HG03354 (cell line): ENCODE results near the gene MAD1L1.

Source experiments
- ATAC-seq: cut with Tn5 transposase; IDR thresholded peaks from one replicate; pipeline ENCODE4 v1.9.1; 2021; ENCODE audit warnings: mild to moderate bottlenecking; ENCODE audit not compliant: unreplicated experiment, poor library complexity, severe bottlenecking

MAD1L1 gene

DNA sequence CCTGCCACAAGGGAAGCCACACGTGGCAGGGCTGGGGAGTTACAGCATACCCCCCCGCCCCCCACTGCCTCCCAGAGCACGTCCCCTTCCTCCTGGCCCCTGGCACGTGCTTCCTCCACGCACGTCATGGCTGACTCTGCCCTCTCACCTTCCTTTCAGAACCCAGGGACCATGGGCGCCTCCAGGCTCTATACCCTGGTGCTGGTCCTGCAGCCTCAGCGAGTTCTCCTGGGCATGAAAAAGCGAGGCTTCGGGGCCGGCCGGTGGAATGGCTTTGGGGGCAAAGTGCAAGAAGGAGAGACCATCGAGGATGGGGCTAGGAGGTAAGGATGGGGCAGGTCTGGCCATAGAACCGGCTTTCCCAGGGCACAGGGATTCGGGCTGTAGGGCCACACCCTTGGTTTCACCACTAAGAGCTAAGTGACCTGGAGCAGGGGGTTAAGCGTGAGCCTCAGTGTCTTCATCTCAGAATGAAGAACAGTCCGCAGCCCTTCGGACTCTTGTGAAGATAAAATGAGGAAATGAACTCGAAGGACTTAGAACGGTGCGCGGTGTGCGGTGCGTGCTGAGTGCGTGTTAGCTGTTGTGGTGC lies 11.8 kb upstream of the MAD1L1 start:
- no peak for ATAC-seq

DNA sequence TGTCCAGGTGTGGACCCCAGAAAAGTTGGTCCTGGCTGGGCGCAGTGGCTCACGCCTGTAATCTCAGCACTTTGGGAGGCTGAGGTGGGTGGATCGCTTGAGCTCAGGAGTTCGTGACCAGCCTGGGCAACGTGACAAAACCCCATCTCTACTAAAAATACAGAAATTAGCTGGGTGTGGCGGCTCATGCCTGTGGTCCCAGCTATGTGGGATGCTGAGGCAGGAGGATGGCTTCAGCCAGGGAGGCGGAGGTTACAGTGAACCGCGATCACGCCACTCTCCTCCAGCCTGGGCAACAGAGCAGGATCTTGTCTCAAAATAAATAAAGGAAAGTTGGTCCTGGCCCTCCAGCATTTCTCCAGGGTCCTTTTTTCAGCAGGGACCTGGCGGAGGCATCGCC lies 10.7 kb upstream of the MAD1L1 start:
- ATAC-seq: no peak

DNA sequence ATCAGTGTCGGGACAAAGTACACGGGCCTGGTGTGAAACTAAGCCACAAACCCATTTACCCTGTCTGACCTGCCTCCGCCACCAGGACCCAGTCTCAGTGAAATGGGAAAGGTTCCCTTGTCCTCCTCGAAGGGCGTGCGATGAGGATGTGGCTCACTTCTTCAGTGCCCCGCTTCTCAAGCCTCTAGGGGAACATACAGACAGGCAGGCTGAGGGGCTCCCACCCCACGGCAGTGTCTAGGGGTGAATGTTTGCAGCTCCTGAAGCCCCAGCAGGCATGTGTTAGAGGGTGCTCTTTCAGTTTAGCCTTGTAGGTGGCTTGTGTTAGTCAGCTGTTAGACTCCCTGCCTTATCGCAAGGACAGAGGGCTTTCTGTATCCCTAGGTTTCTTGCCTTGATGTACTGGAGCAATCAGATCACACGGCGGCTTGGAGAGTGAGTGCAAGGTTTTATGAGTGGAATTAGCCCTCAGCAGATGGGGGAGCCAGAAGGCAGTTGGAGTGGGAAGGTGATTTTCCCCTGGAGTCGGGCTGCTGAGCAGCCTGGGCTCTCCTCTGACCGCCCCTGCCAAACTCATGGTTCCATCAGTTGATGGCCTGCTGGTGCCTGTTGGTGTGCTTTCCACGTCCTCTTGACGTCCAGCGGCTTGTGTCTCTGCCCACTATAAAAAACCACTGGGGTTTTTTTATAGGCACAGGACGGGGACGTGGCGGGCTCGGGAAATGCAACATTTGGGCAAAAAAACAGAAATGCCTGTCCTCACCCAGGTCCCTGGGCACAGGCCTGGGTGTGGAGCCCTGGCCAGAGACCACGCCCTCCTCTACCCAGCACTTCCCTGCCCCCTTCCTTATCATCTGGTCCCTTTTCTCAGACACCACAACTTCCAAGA lies 10.0 kb upstream of the MAD1L1 start:
- ATAC-seq: no peak

DNA sequence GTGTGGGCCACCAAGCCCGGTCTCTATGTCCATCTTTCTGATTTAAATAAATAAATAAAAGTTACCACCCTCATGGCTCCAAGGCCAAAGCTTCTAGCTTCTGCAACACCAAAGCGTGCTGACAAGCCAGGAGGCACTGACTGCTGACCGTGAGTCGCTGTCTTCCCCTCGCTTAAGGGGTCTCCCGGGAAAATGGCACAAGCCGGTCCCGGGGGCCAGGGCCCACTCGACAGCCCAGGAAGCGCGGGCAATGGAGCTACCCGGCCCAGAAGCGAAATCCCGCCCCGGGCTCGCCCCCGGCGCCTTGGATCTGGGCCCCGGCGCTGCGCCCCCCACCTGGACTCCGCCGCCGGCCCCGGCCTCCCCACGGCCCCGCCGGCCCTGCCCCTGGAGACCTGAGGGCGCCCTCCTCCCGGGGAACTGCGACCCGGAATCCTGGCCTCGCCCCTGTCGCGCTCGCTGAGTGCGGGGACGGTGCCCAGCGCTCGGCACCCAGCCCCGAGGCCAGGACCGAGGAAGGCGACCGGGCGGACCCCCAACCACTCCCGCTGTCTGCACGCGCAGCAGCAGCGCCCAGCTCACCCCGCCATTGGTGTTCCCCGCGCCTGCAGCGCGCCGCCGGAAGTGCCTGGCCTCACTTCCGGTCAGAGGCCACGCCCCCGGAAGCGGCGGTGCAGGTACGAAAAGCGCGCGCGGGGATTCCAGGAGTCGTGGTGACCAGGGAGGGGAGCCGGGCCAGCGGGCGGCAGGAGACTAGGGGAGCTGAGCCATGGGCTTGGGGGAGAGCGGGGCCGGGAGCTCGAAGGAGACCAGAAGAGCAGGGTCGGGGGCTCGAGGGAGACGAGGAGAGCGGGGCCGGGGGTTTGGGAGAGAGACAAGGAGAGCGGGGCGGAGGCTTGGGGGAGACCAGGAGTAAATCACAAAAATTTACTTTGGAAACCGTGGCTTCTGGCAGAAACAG lies 9.1 kb upstream of the MAD1L1 start, which contains the start of the genes MRM2 and NUDT1:
TSS of gene MRM2 (minus strand) at position 626 of the 961 bp plus-strand sequence. CDS start at position 590, 36 bp downstream.
TSS of gene NUDT1 (plus strand) at position 647 of the 961 bp plus-strand sequence. CDS start 2,349 bp downstream, outside the sequence.
- ATAC-seq: peak; percentile 73

DNA sequence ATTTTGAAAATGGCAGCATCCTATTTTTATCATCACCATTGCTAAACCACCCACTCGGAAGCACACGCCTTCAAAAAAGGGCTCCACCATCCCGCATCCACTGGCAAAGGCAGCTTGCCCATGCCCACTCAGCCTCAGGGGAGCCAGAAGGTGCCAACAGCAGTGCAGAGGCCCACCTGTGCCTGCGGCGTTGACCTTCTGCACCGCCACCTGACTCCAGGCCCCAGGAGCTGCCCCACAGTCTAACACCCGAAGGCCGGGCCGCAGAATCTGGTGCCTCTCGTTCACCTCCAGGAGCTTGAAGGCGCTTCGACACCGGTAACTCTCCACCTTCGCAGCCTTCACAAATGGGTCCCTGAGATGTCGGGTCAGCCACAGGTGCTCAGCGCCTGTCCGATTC lies 6.5 kb upstream of the MAD1L1 start:
- no peak for ATAC-seq

DNA sequence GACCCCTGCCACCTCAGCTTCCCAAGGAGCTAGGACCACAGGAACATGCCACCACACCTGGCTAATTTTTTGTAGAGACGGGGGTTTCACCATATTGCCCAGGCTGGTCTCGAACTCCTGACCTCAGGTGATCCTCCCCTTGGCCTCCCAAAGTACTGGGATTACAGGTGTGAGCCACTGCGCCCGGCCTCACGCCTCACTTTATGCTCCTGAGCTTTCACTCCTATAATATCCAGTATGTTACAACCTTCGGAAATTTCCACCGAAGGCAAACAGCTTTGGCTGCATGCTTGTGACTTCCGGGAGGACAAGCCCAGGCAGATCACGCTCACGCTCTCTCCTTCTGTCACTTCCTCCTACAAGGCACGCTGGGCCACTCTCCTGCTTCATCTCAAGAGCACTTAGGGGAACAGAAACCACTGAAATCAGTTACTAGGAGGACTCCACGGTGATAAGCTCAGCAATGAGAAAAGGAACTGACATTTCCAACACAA lies 4.4 kb upstream of the MAD1L1 start:
- ATAC-seq: peak; percentile 61

DNA sequence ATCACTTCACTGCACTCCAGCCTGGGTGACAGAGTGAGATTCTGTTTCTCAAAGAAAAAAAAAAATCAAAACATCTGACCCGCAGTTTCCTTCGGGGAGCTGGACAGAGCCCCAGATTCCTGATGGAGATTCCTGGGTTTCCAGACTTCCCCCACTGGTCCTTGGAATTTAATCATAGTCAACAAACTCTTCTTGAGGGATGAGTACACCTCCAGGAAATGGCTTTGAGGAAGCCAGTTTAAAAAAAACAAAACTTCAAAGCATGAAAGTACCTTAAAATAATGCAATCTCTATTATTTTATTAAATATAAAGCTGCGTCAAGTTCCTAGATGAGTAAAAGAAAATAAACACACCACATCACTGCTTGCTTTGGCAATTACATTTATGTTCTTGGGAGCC lies 1.2 kb upstream of the MAD1L1 start:
- no peak for ATAC-seq

DNA sequence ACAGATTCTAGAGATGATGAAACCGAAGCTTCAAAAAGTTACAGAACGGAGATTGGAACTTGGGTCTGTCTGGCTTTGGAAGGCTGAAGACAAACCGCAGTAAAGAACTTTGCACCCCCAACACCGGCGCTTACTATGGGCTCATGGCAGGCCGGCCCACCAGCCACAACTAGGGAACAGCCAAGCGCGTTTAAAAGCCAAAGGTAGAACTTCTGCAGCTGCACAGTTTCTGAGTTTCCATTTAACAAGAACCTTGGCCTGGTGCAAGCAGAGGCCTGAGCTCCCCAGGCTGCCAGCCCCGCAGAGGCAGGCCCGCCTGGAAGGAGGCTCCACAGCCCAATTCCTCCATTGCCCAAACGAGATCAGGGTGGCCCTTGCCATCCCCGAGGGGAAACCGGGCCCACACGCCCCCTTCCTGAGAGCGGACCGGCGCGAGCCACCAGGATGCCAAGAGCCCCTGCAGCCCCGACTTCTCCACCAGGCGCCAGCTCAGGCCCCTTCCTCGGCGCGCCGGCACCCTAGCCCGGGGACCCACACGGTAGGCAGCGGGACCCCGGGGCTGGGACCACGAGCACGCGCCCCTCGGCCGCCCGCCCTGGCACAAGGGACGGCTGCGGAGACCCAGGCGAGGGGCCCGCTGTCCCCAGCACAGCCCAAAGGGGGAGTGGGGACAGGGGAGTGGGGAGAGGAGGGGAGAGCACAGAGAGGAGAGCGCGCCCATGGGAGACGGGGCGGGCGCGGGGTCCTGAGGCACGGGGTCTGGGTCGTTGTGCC lies 566 bp downstream of the MAD1L1 start:
- ATAC-seq: peak; percentile 33

DNA sequence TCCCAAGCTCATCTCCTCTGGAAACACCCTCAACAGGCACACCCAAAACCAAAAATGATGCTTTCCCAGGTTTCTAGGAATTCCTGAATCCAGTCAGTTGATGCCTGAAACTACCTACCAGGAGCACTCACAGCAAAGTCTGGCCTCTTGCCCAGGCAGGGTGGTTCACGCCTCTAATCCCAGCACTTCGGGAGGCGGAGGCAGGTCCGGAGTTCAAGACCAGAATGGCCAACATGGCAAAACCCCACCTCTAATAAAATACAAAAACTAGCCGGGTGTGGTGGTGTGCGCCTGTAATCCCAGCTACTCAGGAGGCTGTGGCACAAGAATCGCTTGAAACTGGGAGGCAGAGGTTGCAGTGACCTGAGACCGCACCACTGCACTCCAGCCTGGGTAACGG lies 1.9 kb downstream of the MAD1L1 start:
- ATAC-seq: no peak

DNA sequence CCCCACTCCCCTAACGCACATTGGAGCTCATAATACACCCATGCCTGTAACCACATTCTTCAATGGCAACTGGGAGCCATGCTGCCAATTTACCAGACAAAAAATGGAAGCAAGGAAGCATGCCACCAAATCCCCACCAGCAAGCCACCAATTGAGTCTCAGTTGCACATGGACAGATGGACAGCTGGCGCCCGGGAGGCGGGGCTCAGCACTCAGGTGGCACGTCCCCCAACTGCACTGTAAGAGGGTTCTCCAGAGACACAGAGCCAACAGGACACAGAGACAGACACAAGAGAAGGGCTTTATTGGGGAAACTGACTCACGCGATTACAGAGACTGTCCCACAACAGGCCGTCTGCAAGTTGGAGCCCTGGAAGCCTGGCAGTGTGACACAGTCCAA lies 2.5 kb downstream of the MAD1L1 start:
- no peak for ATAC-seq

DNA sequence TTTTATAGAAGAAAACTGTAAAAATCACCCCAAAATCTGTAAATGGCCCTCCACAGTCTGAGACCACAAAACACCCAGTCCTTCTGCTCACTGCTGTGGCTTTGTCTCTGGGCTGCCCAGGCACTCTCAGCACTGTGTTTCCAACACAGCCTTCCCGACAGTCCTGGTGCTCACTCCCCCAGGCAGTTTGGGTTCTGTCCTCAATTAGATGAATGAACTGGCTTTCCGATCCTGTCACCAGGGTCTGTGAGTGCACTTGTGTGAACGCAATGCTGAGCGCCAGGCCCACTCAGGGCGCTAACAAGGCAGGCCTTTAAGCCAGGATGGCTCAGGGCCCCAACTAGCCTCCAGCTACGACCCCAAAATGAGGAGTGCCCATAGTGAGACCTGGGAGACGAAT lies 3.3 kb downstream of the MAD1L1 start:
- ATAC-seq: no peak

DNA sequence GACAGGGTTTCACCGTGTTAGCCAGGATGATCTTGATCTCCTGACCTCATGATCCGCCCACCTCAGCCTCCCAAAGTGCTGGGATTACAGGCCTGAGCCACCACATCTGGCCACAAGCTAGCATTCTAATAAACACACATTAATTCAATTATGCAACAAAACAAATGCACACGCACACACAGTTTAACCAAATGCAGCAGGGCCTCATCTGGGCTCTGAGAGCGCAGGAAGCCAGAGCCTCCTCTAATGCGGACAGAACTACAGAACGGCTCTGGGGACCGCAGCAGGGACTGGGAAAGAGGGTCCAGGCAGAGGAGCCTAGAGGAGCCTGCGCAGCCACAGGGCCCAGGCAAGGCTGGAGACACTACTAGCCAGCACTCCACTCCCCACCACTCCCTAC lies 3.8 kb downstream of the MAD1L1 start:
- ATAC-seq: no peak

DNA sequence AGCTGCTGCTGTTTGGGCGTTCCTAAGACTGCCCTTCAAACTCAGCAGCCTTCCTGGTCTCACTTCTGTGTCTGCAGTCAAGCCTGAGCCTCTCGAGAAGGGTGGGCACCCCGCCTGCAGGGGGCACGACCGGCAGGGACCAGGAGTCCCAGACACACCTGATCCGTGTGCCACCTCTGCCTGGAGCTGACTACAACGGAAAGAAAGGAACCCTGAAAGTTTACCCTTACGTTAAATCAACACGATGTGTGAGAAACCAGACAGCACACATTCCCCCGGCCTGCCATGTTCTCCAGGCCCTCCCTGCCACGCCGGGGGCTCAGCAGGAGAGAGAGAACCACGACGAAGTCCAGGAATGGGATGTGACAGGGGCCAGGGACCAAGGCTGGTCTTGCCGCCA lies 5.0 kb downstream of the MAD1L1 start:
- ATAC-seq: no peak

DNA sequence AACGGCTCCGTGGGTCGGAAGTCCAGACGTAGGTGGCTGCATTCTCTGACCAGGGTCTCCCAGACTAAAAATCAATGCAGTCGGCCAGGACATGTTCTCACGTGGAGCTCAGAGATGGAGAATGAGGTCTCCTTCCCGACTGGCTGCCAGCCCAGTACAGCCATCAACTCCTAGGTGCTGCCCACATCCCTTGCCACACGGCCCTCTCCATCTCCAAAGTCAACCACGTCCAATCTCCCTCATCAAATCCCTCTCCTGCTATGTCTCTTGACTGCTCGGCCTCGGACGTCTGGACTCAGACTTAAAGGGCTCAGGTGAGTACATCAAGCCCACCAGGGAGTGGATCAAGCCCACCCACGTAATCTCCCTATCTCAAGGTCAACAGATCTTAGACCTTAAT lies 6.9 kb downstream of the MAD1L1 start:
- no peak for ATAC-seq

DNA sequence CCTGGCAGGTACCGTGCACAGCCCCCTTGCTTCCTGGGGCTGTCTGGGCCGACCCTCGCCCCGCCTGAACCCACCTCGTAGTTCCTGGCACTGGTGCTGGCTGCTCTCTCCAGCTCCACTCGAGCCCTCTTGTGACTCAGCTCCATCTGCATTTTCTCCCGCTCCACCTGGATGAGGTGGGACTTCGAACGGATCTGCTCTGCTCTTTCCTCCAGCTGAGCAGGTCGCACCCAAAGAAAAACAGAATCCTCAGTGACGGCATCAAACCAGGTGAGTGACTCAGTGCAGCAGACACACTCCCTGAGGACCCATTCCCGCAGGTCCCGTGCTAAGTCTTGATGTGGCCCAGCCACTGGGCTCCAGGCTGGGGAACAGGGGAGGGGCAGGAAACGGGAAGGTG lies 7.4 kb downstream of the MAD1L1 start:
- ATAC-seq: no peak

DNA sequence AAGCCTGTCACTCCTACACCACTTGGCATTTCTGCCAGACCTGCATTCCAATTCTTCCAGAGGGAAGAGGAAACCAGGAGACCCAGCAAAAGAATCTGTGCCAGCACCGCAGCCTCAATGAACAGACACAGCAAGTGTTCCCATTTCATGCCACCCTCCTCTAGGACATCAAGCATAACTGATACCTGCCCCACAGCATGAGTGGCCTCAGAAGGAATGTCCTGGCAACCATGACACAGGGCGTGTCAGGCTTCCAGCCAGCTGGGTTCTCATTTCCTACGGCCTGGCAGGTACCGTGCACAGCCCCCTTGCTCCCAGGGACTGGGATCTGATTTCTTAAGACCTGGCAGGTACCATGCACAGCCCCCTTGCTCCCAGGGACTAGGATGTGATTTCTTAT lies 7.8 kb downstream of the MAD1L1 start:
- no peak for ATAC-seq

DNA sequence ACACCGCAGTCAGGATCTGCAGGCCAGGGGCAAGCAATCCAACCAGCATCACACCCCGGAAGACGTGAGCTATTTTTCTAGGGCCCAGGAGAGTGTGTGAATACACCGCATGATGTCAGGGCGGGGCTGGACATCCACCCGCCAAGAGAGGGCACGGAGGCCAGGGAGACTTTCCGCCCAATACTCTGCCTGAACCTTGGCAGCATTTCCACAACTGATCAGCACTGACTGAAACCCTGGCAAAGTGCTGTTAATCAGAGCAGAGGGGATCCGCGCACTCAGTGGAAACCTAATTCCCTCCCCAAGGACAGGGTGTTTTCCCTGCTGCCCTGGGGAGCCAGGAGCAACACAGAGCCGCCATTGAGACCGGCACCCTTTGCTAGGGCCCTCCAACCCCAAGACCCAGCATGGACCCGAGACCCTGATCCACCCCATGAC lies 8.2 kb downstream of the MAD1L1 start:
- no peak for ATAC-seq

DNA sequence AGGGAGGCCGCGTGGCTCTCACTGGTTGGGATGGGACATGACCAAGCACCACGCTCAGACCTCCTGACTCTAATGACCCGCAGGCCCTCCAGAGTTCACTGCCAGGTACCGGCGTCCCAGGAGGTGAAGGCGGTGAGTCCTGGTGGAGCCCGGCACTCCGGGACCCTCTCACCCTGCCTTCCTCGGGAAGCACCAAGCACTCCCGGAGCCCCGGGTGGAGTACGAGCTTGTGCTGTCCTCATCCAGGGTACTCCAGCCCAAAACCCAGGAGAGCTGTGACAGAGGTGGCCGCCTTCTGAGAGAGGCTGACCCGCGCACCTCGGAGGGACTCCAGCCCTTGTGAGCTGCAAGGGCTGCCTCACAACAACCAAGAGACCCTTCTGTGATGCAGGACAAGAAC lies 9.4 kb downstream of the MAD1L1 start:
- no peak for ATAC-seq

DNA sequence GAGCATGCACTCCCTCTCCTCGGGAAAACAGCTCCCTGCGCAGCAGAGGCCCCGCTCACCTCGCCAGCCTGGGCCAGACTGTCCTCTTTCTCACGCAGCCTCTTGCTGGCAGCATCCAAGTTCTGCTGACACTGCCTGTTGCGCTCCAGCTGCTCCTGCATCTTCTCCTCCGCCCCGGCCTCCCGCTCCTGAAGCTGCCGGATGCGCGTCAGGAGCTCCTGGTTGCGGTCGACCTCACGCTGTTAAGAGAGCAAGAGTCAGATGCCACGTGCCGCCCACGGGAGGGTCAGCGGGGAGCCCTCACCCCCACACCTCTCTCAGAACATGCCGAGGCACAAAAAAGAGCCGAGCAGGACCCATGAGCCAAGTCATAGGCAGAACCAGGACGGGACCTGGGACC lies 10.2 kb downstream of the MAD1L1 start:
- ATAC-seq: no peak
